Tongue (tissue), 2 donors: ENCODE data around the gene PRELID3B. TPM values are rescaled to one million over a fixed set of nuclear protein-coding genes. Genes with fewer than 3 reads are reported as not detected.

ENCODE experiments used
- DNase-seq: peaks from one replicate; pipeline ENCODE4 v3.0.0-alpha.2; 2015
- total RNA-seq: library from RNA; depleted of rRNA; stranded (reverse); fragments of >200 nt; gene quantifications from one replicate; pipeline ENCODE4 v1.2.3, GENCODE V29; 2014

Gene PRELID3B
- total RNA-seq, 1 donor from 2014 or later, result 57.6 TPM

- DNase-seq, result no peak
Measured at GRCh38 chr20:59008715-59009336, 33.8 kb downstream of the PRELID3B start.

- peak; percentile 19 for DNase-seq
Measured at GRCh38 chr20:59007665-59008511, 34.7 kb downstream of the PRELID3B start.

GRCh38 chr20:59006864-59007664 is 35.5 kb downstream of the PRELID3B start, which contains the start of gene CTSZ:
TSS of gene CTSZ (minus strand) at chr20:59007254. CDS start at chr20:59007128, 126 bp downstream.
- peak; percentile 57 for DNase-seq

- no peak for DNase-seq
Measured at GRCh38 chr20:59006167-59006863, 36.3 kb downstream of the PRELID3B start.

GRCh38 chr20:59005523-59006166 is 36.9 kb downstream of the PRELID3B start:
- no peak for DNase-seq

GRCh38 chr20:59004763-59005522 is 37.6 kb downstream of the PRELID3B start:
- DNase-seq, result peak; percentile 28

- no peak for DNase-seq
Measured at GRCh38 chr20:59004493-59004762, 38.2 kb downstream of the PRELID3B start.

GRCh38 chr20:59003836-59004492 is 38.6 kb downstream of the PRELID3B start:
- DNase-seq, result no peak

GRCh38 chr20:59002874-59003399 is 39.6 kb downstream of the PRELID3B start:
- DNase-seq, result no peak

- no peak for DNase-seq
Measured at GRCh38 chr20:59002388-59002787, 40.2 kb downstream of the PRELID3B start.

- DNase-seq, result no peak
Measured at GRCh38 chr20:59001449-59002171, 41.0 kb downstream of the PRELID3B start.

GRCh38 chr20:59001068-59001448 is 41.5 kb downstream of the PRELID3B start:
- no peak for DNase-seq

GRCh38 chr20:59000326-59000725 is 42.3 kb downstream of the PRELID3B start:
- no peak for DNase-seq

GRCh38 chr20:58998656-58999055 is 43.9 kb downstream of the PRELID3B start:
- DNase-seq, result no peak

- no peak for DNase-seq
Measured at GRCh38 chr20:58997141-58997770, 45.3 kb downstream of the PRELID3B start.

- no peak for DNase-seq
Measured at GRCh38 chr20:58996226-58996611, 46.4 kb downstream of the PRELID3B start.

- no peak for DNase-seq
Measured at GRCh38 chr20:58995461-58996225, 46.9 kb downstream of the PRELID3B start.
